ENCODE measurements around the gene METTL9. TPM values are rescaled to one million over a fixed set of nuclear protein-coding genes. Genes with fewer than 3 reads are reported as not detected.

The METTL9 gene
- total and polyA plus RNA-seq, 9 of the 15 experiments (the other 6 are each of a cell fraction or from before 2014, with no cell fraction given): 12.2 to 107 (median 79.1) TPM

DNA sequence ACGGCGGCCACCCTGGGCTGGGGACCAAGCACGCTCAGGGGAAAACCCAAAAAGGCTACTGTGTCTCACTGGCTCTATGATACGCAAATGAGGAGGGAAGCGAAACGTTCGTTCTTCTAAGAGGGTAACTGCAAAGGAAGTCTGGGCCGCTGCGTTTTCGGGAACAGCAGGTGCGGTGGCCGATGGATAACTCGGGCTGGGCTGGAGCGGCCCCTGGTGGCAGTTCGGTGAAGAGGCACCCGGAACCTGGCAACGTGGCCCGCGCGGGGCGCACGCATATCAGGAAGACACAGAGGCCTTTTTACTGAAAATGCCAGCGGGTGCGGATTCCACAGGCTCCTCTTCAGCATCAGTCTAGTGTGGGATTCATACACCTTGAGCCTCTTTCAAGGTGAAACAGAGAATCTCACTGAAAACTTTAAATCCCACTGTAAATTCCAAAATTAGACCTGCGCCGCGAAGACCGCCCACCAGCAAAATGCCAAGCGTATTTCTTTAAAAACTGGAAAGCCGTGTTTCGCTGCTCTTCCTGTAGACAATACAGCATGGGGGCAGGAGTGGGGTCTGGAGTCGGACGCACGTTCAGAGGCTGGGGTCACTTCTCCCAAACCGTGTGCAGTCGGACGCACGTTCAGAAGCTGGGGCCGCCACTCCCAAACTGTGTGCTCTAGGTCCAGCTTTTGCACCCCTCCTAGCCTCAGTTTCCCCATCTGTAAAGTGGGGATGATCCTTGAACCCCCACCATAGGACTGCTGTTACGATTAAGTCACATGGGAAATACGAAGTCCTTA, 44.4 kb upstream of the METTL9 start (continued):
- peak; percentile 56; the same call in 1 of the 2 replicates for TF ChIP-seq ZNF384 (IDR thresholded peaks at IDR 0.05; ENCODE audit: low read depth, low read length)
- TF ChIP-seq TRIM28 (IDR thresholded peaks at IDR 0.05): 0 out of 2 replicates have a peak, but pooled peaks have one; percentile 30
- TF ChIP-seq KDM1A (IDR thresholded peaks at IDR 0.05): peak in 1 of 2 experiments; percentile 27; a peak in 1 of 4 replicates
- TF ChIP-seq, protein P1, sequence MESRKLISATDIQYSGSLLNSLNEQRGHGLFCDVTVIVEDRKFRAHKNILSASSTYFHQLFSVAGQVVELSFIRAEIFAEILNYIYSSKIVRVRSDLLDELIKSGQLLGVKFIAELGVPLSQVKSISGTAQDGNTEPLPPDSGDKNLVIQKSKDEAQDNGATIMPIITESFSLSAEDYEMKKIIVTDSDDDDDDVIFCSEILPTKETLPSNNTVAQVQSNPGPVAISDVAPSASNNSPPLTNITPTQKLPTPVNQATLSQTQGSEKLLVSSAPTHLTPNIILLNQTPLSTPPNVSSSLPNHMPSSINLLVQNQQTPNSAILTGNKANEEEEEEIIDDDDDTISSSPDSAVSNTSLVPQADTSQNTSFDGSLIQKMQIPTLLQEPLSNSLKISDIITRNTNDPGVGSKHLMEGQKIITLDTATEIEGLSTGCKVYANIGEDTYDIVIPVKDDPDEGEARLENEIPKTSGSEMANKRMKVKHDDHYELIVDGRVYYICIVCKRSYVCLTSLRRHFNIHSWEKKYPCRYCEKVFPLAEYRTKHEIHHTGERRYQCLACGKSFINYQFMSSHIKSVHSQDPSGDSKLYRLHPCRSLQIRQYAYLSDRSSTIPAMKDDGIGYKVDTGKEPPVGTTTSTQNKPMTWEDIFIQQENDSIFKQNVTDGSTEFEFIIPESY (CRISPR knock-in tag; IDR thresholded peaks at IDR 0.05): peak; percentile 92
- TF ChIP-seq, protein P2, sequence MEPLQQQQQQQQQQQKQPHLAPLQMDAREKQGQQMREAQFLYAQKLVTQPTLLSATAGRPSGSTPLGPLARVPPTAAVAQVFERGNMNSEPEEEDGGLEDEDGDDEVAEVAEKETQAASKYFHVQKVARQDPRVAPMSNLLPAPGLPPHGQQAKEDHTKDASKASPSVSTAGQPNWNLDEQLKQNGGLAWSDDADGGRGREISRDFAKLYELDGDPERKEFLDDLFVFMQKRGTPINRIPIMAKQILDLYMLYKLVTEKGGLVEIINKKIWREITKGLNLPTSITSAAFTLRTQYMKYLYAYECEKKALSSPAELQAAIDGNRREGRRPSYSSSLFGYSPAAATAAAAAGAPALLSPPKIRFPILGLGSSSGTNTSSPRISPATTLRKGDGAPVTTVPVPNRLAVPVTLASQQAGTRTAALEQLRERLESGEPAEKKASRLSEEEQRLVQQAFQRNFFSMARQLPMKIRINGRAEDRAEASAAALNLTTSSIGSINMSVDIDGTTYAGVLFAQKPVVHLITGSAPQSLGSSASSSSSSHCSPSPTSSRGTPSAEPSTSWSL (CRISPR knock-in tag; IDR thresholded peaks at IDR 0.05; ENCODE audit: borderline replicate concordance): no peak
- TF ChIP-seq HNRNPLL (IDR thresholded peaks at IDR 0.05; ENCODE audit: low read depth, low read length, poor library complexity, severe bottlenecking): no peak
- TF ChIP-seq SMAD4 (CRISPR knock-in tag; conservative IDR thresholded peaks at IDR 0.05): 0 out of 2 replicates have a peak, but pooled peaks have one; percentile 35
- TF ChIP-seq, protein P3, sequence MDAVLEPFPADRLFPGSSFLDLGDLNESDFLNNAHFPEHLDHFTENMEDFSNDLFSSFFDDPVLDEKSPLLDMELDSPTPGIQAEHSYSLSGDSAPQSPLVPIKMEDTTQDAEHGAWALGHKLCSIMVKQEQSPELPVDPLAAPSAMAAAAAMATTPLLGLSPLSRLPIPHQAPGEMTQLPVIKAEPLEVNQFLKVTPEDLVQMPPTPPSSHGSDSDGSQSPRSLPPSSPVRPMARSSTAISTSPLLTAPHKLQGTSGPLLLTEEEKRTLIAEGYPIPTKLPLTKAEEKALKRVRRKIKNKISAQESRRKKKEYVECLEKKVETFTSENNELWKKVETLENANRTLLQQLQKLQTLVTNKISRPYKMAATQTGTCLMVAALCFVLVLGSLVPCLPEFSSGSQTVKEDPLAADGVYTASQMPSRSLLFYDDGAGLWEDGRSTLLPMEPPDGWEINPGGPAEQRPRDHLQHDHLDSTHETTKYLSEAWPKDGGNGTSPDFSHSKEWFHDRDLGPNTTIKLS (IDR thresholded peaks at IDR 0.05; ENCODE audit: borderline replicate concordance, low read depth): peak; percentile 89; the same call in 1 of the 2 replicates
- TF ChIP-seq, protein P4, sequence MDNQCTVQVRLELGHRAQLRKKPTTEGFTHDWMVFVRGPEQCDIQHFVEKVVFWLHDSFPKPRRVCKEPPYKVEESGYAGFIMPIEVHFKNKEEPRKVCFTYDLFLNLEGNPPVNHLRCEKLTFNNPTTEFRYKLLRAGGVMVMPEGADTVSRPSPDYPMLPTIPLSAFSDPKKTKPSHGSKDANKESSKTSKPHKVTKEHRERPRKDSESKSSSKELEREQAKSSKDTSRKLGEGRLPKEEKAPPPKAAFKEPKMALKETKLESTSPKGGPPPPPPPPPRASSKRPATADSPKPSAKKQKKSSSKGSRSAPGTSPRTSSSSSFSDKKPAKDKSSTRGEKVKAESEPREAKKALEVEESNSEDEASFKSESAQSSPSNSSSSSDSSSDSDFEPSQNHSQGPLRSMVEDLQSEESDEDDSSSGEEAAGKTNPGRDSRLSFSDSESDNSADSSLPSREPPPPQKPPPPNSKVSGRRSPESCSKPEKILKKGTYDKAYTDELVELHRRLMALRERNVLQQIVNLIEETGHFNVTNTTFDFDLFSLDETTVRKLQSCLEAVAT (IDR thresholded peaks at IDR 0.05): peak in 1 of 2 experiments; percentile 68; a peak in 2 of 4 replicates
- TF ChIP-seq RBFOX2 (IDR thresholded peaks at IDR 0.05; ENCODE audit: low read depth, low read length): peak; percentile 71
- TF ChIP-seq, protein P5, sequence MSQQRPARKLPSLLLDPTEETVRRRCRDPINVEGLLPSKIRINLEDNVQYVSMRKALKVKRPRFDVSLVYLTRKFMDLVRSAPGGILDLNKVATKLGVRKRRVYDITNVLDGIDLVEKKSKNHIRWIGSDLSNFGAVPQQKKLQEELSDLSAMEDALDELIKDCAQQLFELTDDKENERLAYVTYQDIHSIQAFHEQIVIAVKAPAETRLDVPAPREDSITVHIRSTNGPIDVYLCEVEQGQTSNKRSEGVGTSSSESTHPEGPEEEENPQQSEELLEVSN (IDR thresholded peaks at IDR 0.05; ENCODE audit: borderline replicate concordance in 1 of 2, extremely low read depth in 1 of 2, insufficient read depth in 1 of 2, insufficient read length in 1 of 2, low read depth in 1 of 2, low read length in 1 of 2, poor library complexity in 1 of 2, severe bottlenecking in 1 of 2): peak; percentile 29 to 65
- TF ChIP-seq LCOR (CRISPR knock-in tag; IDR thresholded peaks at IDR 0.05): peak; percentile 79
- peak; percentile 57; the same call in 1 of the 2 replicates for TF ChIP-seq BHLHE40 (IDR thresholded peaks at IDR 0.05; ENCODE audit: low read length)
- TF ChIP-seq GTF2F1 (IDR thresholded peaks at IDR 0.05; ENCODE audit: low read depth, low read length): 0 out of 2 replicates have a peak, but pooled peaks have one; percentile 21
- no peak for TF ChIP-seq SMARCC2 (IDR thresholded peaks at IDR 0.05; ENCODE audit: low read depth)
- TF ChIP-seq, protein P6, sequence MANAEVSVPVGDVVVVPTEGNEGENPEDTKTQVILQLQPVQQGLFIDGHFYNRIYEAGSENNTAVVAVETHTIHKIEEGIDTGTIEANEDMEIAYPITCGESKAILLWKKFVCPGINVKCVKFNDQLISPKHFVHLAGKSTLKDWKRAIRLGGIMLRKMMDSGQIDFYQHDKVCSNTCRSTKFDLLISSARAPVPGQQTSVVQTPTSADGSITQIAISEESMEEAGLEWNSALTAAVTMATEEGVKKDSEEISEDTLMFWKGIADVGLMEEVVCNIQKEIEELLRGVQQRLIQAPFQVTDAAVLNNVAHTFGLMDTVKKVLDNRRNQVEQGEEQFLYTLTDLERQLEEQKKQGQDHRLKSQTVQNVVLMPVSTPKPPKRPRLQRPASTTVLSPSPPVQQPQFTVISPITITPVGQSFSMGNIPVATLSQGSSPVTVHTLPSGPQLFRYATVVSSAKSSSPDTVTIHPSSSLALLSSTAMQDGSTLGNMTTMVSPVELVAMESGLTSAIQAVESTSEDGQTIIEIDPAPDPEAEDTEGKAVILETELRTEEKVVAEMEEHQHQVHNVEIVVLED (CRISPR knock-in tag; IDR thresholded peaks at IDR 0.05): 0 out of 2 replicates have a peak, but pooled peaks have one; percentile 23

Measured in K562 (cell line).